Aorta (tissue), 5 donors: Measurements from ENCODE around the gene MGAT4B. TPM values are rescaled to one million over a fixed set of nuclear protein-coding genes. Genes with fewer than 3 reads are reported as not detected.

Source experiments
- ATAC-seq: fragments of 200-7000 bp; cut with Tn5 transposase; one replicate; pipeline ENCODE4 v1.9.1; 2022; ENCODE audit warnings: moderate library complexity; ENCODE audit not compliant: low FRiP score
- DNase-seq, 2 donors: peaks; one replicate each; pipeline ENCODE4 v3.0.0-alpha.2; 2020
- H3K27ac ChIP-seq, 2 donors: one replicate each; pipeline ENCODE4 v1.5.1; 2013; ENCODE audit warnings: low read length in 2 of 2, mild to moderate bottlenecking in 2 of 2, moderate library complexity in 2 of 2, control low read depth in 1 of 2, inconsistent platforms in 1 of 2, low read depth in 1 of 2
- H3K27me3 ChIP-seq, 2 donors: one replicate each; pipeline ENCODE4 v1.6.1; 2013; ENCODE audit warnings: control low read depth in 1 of 2, low read length in 1 of 2, mild to moderate bottlenecking in 1 of 2, moderate library complexity in 1 of 2; ENCODE audit not compliant: insufficient read depth in 2 of 2, control insufficient read depth in 1 of 2
- H3K36me3 ChIP-seq, 2 donors: one replicate each; pipeline ENCODE4 v1.6.1; 2013; ENCODE audit warnings: control low read depth in 1 of 2, low read length in 1 of 2, mild to moderate bottlenecking in 1 of 2; ENCODE audit not compliant: insufficient read depth in 2 of 2, control insufficient read depth in 1 of 2
- H3K4me1 ChIP-seq, 2 donors: one replicate each; pipeline ENCODE4 v1.6.1; 2013; ENCODE audit warnings: low read length in 2 of 2, control low read depth in 1 of 2, mild to moderate bottlenecking in 1 of 2, moderate library complexity in 1 of 2; ENCODE audit not compliant: insufficient read depth in 2 of 2, control insufficient read depth in 1 of 2
- H3K4me3 ChIP-seq, 2 donors: one replicate each; pipeline ENCODE4 v1.5.1; 2013; ENCODE audit warnings: low read length in 2 of 2, control low read depth in 1 of 2, mild to moderate bottlenecking in 1 of 2
- H3K9me3 ChIP-seq: one replicate; pipeline ENCODE4 v1.6.1; 2013; ENCODE audit warnings: mild to moderate bottlenecking, low read length; ENCODE audit not compliant: control insufficient read depth
- WGBS, 2 donors: extraction: QIAGEN DNeasy Blood & Tissue Kit; methylation state at CpG; one replicate each; pipeline ENCODE4 v1.1.7; 2013; 5-methylcytosine and 5-hydroxymethylcytosine counted together
- intact Hi-C, 2 donors: fragments of 100-400 bp; cut with DNase I; formaldehyde crosslinking; loops; one replicate each; pipeline versions ENCODE4 v1.14.2 to v1.15.0; 2022
- microRNA-seq, 2 donors: library from miRNA; unstranded; fragments of <30 nt; microRNA quantifications; one replicate each; pipeline ENCODE4 v1.2.0, GENCODE V29; 2020
- polyA plus RNA-seq, 2 donors: library from polyadenylated mRNA; stranded (reverse); fragments of 200-250 nt; gene quantifications; one replicate each; pipeline ENCODE4 v1.2.3, GENCODE V29; 2013
- total RNA-seq, 2 donors: library from RNA; stranded (reverse); fragmentation: NEBNext Ultra II Directional; extraction: Animal tissue kit (Norgen Biotek cat#: 25700); gene quantifications; one replicate each; pipeline ENCODE4 v1.2.1, GENCODE V29; 2021
- donor health status: healthy with polysubstance abuse.
- donor health status: Bipolar disorder and iron deficiency.
- donor health status: DM: no; HTN: no; CAD: no.
- donor health status: DM: no; HTN: no; CAD: no.
- donor health status: DM: yes; HTN: yes; CAD: no.

Gene MGAT4B
- total and polyA plus RNA-seq, 4 donors, result 56.0 to 78.8 (median 76.0) TPM

DNA sequence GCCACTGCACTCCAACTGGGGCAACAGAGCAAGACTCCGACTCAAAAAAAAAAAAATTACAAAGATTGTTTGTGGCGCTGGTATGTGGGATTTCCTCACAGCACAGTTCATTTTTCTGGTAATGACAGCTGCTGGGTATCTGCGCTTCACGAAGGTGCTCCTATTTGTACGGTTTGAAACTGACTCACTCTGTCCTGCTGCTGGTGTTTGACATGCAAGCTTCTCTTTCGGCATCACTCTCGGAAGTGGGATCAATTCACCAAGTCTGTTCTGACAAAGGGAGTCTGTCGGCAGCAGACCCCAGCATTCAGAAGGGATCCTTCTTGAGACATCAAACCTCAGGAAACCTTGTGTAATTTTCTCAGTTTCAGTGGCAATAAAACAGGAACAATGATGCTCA, 47.7 kb downstream of the MGAT4B start:
- Histone ChIP-seq H3K4me3 (no peak overlapping the region), H3K27me3 (no peaks in the 10 kb centered on the region), H3K27ac (no peak overlapping the region), H3K4me1 (peaks cover 2 to 3% of the 10 kb centered on the region in 2 donors), H3K36me3 (no peaks in the 10 kb centered on the region), H3K9me3 (no peaks in the 10 kb centered on the region)
- ATAC-seq (no peak), DNase-seq (peak in 1 of 2 donors; percentile 8)
- intact Hi-C loops, result no loop called here
- WGBS, 2 donors, result 90% methylated on average over 8 of the region's 8 CpGs

- DNase-seq (no peak), ATAC-seq (no peak)
- H3K27ac ChIP-seq, result no peak overlapping the region
- no peaks in the 10 kb centered on the region for H3K9me3 ChIP-seq
- no peaks in the 10 kb centered on the region for H3K27me3 ChIP-seq
- H3K4me1 ChIP-seq, result peaks cover 0 to 3% of the 10 kb centered on the region in 2 donors
- intact Hi-C loops, result no loop called here
- no peaks in the 10 kb centered on the region for H3K36me3 ChIP-seq
- 60 to 61% methylated on average over 2 of the region's 2 CpGs for WGBS, 2 donors
- no peak overlapping the region for H3K4me3 ChIP-seq
Observed at GRCh38 chr5:179755022-179755421, 51.6 kb downstream of the MGAT4B start.

DNA sequence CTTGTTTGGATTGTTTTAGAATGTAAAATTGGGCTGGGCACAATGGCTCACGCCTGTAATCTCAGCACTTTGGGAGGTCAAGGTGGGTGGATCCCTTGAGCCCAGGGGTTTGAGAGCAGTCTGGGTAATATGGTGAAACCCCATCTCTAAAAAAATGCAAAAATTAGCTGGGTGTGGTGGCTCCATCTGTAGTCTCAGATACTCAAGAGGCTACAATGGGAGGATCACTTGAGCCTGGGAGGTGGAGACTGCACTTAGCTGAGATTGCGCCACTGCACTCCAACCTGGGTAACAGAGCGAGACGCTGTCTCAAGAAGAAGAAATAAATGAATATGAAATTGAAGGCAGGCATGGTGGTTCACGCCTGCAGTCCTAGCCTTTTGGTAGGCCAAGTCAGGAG, 52.7 kb downstream of the MGAT4B start:
- Histone ChIP-seq H3K4me3 (no peak overlapping the region), H3K27ac (no peak overlapping the region), H3K27me3 (no peaks in the 10 kb centered on the region), H3K9me3 (no peaks in the 10 kb centered on the region), H3K4me1 (peaks cover 0 to 3% of the 10 kb centered on the region in 2 donors), H3K36me3 (no peaks in the 10 kb centered on the region)
- intact Hi-C loops, result no loop called here
- WGBS, 2 donors, result 95 to 96% methylated on average over 5 of the region's 5 CpGs
- ATAC-seq (no peak), DNase-seq (peak; percentile 9 to 27)

- H3K27ac ChIP-seq, result no peak overlapping the region
- peaks cover 0 to under 1% of the 10 kb centered on the region in 2 donors for H3K4me1 ChIP-seq
- no peak overlapping the region for H3K4me3 ChIP-seq
- H3K27me3 ChIP-seq, result no peaks in the 10 kb centered on the region
- no peaks in the 10 kb centered on the region for H3K9me3 ChIP-seq
- 72 to 73% methylated on average over 8 of the region's 8 CpGs for WGBS, 2 donors
- intact Hi-C loops, result no loop called here
- ATAC-seq (no peak), DNase-seq (peak in 1 of 2 donors; percentile 20)
- no peaks in the 10 kb centered on the region for H3K36me3 ChIP-seq
Observed at GRCh38 chr5:179749857-179750508, 56.7 kb downstream of the MGAT4B start.

GRCh38 chr5:179747811-179748210, 58.9 kb downstream of the MGAT4B start:
- H3K36me3 ChIP-seq, result no peaks in the 10 kb centered on the region
- no peak overlapping the region for H3K4me3 ChIP-seq
- intact Hi-C loops, result no loop called here
- WGBS, 2 donors, result 89 to 90% methylated on average over 3 of the region's 3 CpGs
- no peak overlapping the region for H3K27ac ChIP-seq
- H3K9me3 ChIP-seq, result no peaks in the 10 kb centered on the region
- ATAC-seq (no peak), DNase-seq (no peak)
- no peaks in the 10 kb centered on the region for H3K27me3 ChIP-seq
- H3K4me1 ChIP-seq, result no peaks in the 10 kb centered on the region

Small RNAs within 50 kb of the gene (microRNA-seq; reads per million reads assigned to microRNA genes)
- gene MIR1229, result 0.99 to 6.0 reads per million in 2 donors

Other genes with a start within 250 kb of the MGAT4B start
- gene HNRNPH1, start 183.2 kb downstream of the MGAT4B start, total RNA-seq, result 100 to 1,000 TPM; 523 to 680 TPM
- 100 to 1,000 TPM; 141 to 285 TPM for gene HNRNPH1, start 183.2 kb downstream of the MGAT4B start, polyA plus RNA-seq
- not detected for gene CBY3, start 125.8 kb downstream of the MGAT4B start, total RNA-seq
- gene CBY3, start 125.8 kb downstream of the MGAT4B start, polyA plus RNA-seq, result not detected
- gene CANX, start 107.9 kb downstream of the MGAT4B start, total RNA-seq, result 100 to 1,000 TPM; 511 to 514 TPM
- 100 to 1,000 TPM; 143 to 182 TPM for gene CANX, start 107.9 kb downstream of the MGAT4B start, polyA plus RNA-seq
- gene MAML1, start 74.0 kb downstream of the MGAT4B start, total RNA-seq, result 10 to 100 TPM; 26.1 to 35.3 TPM
- gene MAML1, start 74.0 kb downstream of the MGAT4B start, polyA plus RNA-seq, result 10 to 100 TPM in 1 of 2 donors, 1 to 10 TPM in 1; 7.0 to 12.1 TPM
- 10 to 100 TPM; 16.1 to 34.7 TPM for gene LTC4S, start 12.9 kb downstream of the MGAT4B start, total RNA-seq
- 1 to 10 TPM; 6.6 to 9.3 TPM for gene LTC4S, start 12.9 kb downstream of the MGAT4B start, polyA plus RNA-seq
- gene SQSTM1, start 14.0 kb upstream of the MGAT4B start, total RNA-seq, result 100 to 1,000 TPM; 333 to 404 TPM
- gene SQSTM1, start 14.0 kb upstream of the MGAT4B start, polyA plus RNA-seq, result 100 to 1,000 TPM; 152 to 358 TPM
- 10 to 100 TPM; 22.9 to 46.6 TPM for gene MRNIP, start 52.0 kb upstream of the MGAT4B start, total RNA-seq
- gene MRNIP, start 52.0 kb upstream of the MGAT4B start, polyA plus RNA-seq, result 100 to 1,000 TPM in 1 of 2 donors, 10 to 100 TPM in 1; 24.2 to 103 TPM
- 100 to 1,000 TPM in 1 of 2 donors, 10 to 100 TPM in 1; 90.0 to 120 TPM for gene TBC1D9B, start 101.0 kb upstream of the MGAT4B start, total RNA-seq
- gene TBC1D9B, start 101.0 kb upstream of the MGAT4B start, polyA plus RNA-seq, result 10 to 100 TPM; 32.1 to 60.2 TPM